Frontal cortex (tissue), 4 donors: ENCODE data around the gene STARD13. TPM values are rescaled to one million over a fixed set of nuclear protein-coding genes. Genes with fewer than 3 reads are reported as not detected.

Experiments used
- DNase-seq, 2 donors: peaks; one replicate each; pipeline ENCODE4 v3.0.0; 2012; ENCODE audit warnings: low spot score in 2 of 2
- FAIRE-seq: peaks from 2 replicates; lab custom pipeline; 2012; peaks lifted over from hg19 to GRCh38; lab: Jason Lieb, UNC
- total RNA-seq: library from RNA; depleted of rRNA; stranded (reverse); fragments of >200 nt; gene quantifications from one replicate; pipeline ENCODE4 v1.2.3, GENCODE V29; 2014
- donor health status: control.
- donor health status: control.
- donor health status: control.

STARD13 gene
- total RNA-seq, 1 donor from 2014 or later, result 6.5 TPM

GRCh38 chr13:33280279-33280905 is 5.2 kb downstream of the STARD13 start:
- FAIRE-seq (no peak), DNase-seq (no peak)

- DNase-seq (no peak), FAIRE-seq (no peak)
These were observed 5.9 kb downstream of the STARD13 start for GRCh38 chr13:33279414-33280278.

- no peak for FAIRE-seq
These were observed 6.6 kb downstream of the STARD13 start for GRCh38 chr13:33278913-33279312.

GRCh38 chr13:33277946-33278345 is 7.6 kb downstream of the STARD13 start:
- FAIRE-seq (no peak), DNase-seq (no peak)

More at GRCh38 chr13:33278913-33279312, 6.6 kb downstream of the STARD13 start:
- DNase-seq, result no peak

GRCh38 chr13:33277037-33277740 is 8.4 kb downstream of the STARD13 start:
- no peak for FAIRE-seq
- DNase-seq, result no peak

GRCh38 chr13:33276570-33276969 is 9.0 kb downstream of the STARD13 start:
- no peak for DNase-seq
- no peak for FAIRE-seq

GRCh38 chr13:33275916-33276315 is 9.6 kb downstream of the STARD13 start:
- DNase-seq (no peak), FAIRE-seq (no peak)

- DNase-seq (no peak), FAIRE-seq (no peak)
These were observed 11.3 kb downstream of the STARD13 start for GRCh38 chr13:33274264-33274663.

- no peak for DNase-seq
- no peak for FAIRE-seq
These were observed 12.9 kb downstream of the STARD13 start for GRCh38 chr13:33272531-33273124.

- FAIRE-seq (no peak), DNase-seq (no peak)
These were observed 13.8 kb downstream of the STARD13 start for GRCh38 chr13:33271759-33272158.

GRCh38 chr13:33270895-33271538 is 14.5 kb downstream of the STARD13 start:
- FAIRE-seq, result no peak
- DNase-seq, result no peak

- no peak for FAIRE-seq
- DNase-seq, result no peak
These were observed 19.9 kb downstream of the STARD13 start for GRCh38 chr13:33265607-33266006.

- FAIRE-seq (no peak), DNase-seq (no peak)
These were observed 20.4 kb downstream of the STARD13 start for GRCh38 chr13:33265133-33265532.

- no peak for DNase-seq
- no peak for FAIRE-seq
These were observed 21.0 kb downstream of the STARD13 start for GRCh38 chr13:33264620-33264978.

- no peak for DNase-seq
- no peak for FAIRE-seq
These were observed 21.5 kb downstream of the STARD13 start for GRCh38 chr13:33263976-33264619.

GRCh38 chr13:33263484-33263883 is 22.1 kb downstream of the STARD13 start:
- FAIRE-seq (no peak), DNase-seq (no peak)

- DNase-seq (no peak), FAIRE-seq (no peak)
These were observed 22.6 kb downstream of the STARD13 start for GRCh38 chr13:33262997-33263396.

GRCh38 chr13:33262594-33262993 is 23.0 kb downstream of the STARD13 start:
- no peak for FAIRE-seq
- no peak for DNase-seq

GRCh38 chr13:33262062-33262487 is 23.5 kb downstream of the STARD13 start:
- FAIRE-seq, result no peak

More at GRCh38 chr13:33262062-33262487, 23.5 kb downstream of the STARD13 start:
- DNase-seq, result no peak
